RWPE1 (cell line): ENCODE results near the gene ATXN1L.
"Not testable (repeated sequence)": the region's sequence is repeated elsewhere in the genome, so short reads cannot be mapped to it uniquely, and the experiment has no call there.

Experiments used
- CTCF ChIA-PET: fragments of 350-600 bp; sonication (Branson Sonifier 250); formaldehyde crosslinking; extraction: SDS; loops from one replicate; lab custom pipeline; 2021; lab: Yijun Ruan, JAX
- POLR2A ChIA-PET: fragments of 400-600 bp; formaldehyde crosslinking; extraction: SDS; loops from one replicate; lab custom pipeline; 2020; ENCODE audit warnings: antibody characterized with exemption; ENCODE audit not compliant: low non-redundant PET; lab: Yijun Ruan, JAX
- DNase-seq: peaks from one replicate; pipeline ENCODE4 v3.0.0; 2012; ENCODE audit warnings: low spot score
- H3K27ac ChIP-seq: fragments of 450-650 bp; 2 replicates; pipeline ENCODE4 v1.5.1; 2017
- TF ChIP-seq, protein P1 (sequence below): fragments of 450-650 bp; conservative IDR thresholded peaks from 2 replicates; pipeline ENCODE4 v1.5.1; 2017; ENCODE audit warnings: low read depth, mild to moderate bottlenecking

ATXN1L gene

DNA sequence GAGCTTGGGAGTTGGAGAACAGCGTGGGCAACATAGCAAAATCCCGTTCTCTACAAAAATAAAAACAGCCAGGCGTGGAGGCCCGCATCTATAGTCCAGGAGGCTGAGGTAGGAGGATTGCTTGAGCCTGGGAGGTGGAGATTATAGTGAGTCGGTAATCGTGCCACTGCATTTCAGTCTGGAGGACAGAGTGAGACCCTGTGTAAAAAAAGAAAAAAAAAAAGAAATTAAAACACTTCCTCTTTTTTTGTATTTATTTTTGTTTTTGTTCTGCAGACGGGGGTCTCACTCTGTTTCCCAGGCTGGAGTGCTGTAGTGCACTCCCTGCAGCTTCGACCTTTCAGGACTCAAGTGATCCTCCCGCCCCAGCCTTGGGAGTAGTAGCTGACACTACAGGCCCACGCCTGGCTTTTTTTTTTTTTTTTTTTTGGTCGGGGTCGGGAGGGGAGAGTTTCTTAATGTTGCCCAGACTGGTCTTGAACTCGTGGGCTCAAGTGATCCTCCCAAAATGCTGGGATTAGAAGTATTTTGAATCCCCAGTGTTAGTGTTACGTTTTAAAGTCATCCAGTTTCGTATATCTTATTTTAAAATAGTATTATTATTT is 51.1 kb downstream of the ATXN1L start:
- ChIA-PET CTCF (no interaction called here), POLR2A (interaction anchor here (1.0 kb wide), 1 partner anchor 11 kb away, joined by 3 read pairs; no protein-coding TSS in a partner anchor)
- no peak for DNase-seq
- TF ChIP-seq, protein P1, sequence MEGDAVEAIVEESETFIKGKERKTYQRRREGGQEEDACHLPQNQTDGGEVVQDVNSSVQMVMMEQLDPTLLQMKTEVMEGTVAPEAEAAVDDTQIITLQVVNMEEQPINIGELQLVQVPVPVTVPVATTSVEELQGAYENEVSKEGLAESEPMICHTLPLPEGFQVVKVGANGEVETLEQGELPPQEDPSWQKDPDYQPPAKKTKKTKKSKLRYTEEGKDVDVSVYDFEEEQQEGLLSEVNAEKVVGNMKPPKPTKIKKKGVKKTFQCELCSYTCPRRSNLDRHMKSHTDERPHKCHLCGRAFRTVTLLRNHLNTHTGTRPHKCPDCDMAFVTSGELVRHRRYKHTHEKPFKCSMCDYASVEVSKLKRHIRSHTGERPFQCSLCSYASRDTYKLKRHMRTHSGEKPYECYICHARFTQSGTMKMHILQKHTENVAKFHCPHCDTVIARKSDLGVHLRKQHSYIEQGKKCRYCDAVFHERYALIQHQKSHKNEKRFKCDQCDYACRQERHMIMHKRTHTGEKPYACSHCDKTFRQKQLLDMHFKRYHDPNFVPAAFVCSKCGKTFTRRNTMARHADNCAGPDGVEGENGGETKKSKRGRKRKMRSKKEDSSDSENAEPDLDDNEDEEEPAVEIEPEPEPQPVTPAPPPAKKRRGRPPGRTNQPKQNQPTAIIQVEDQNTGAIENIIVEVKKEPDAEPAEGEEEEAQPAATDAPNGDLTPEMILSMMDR: no peak
- no peak overlapping the region for H3K27ac ChIP-seq

GRCh38 chr16:71899171-71899570 is 53.4 kb downstream of the ATXN1L start:
- ChIA-PET POLR2A (interaction anchor here (0.6 kb wide), 1 partner anchor 20 kb away, joined by 3 read pairs; no protein-coding TSS in a partner anchor), CTCF (no interaction called here)
- DNase-seq: no peak
- TF ChIP-seq, protein P1: no peak
- peak overlapping the region; percentile 28; the same call in 1 of the 2 replicates for H3K27ac ChIP-seq

DNA sequence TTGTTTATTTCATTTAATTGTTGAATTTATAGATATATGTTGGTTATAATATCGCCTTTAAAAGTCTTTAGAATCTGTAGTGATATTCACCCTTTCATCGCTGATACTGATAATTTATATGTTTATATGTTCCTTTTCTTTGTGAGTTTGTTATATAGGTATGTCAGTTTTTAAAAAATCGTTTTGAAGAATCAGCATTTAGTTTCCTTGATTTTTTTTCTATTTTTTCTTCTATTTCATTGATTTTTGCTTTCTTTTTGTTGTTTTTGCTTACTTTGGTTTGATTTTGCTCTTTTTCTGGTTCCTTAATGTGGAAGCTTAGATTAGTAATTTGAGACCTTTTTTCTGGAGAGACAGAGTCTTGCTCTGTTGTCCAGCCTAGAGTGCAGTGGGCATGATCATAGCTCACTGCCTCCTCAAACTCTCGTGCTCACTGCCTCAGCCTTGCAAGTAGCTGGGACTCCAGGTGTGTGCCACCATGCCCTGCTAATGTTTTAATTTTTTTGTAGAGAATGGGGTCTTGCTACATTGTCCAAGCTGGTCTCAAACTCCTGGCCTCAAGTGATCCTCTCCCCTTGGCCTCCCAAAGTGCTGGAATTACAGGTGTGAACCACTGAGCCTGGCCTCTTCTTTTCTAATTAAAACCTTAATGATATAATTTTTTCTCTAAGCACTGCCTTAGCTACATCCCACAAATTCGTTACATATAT is 57.0 kb downstream of the ATXN1L start:
- H3K27ac ChIP-seq: no peak overlapping the region
- POLR2A ChIA-PET: interaction anchor here (0.7 kb wide), 1 partner anchor 8 kb away, joined by 3 read pairs; the partner anchor contains the start of gene IST1
- no peak for DNase-seq
- TF ChIP-seq, protein P1: no peak
- CTCF ChIA-PET: interaction anchor here (0.6 to 1.1 kb wide), 3 partner anchors 20 to 1648 kb away, joined by 3 to 4 read pairs (median 3); no protein-coding TSS in a partner anchor

GRCh38 chr16:71903608-71904007 is 57.8 kb downstream of the ATXN1L start:
- CTCF ChIA-PET: interaction anchor here (0.6 kb wide), 1 partner anchor 1648 kb away, joined by 3 read pairs; no protein-coding TSS in a partner anchor
- no peak for DNase-seq
- POLR2A ChIA-PET: no interaction called here
- no peak overlapping the region for H3K27ac ChIP-seq
- TF ChIP-seq, protein P1: no peak

DNA sequence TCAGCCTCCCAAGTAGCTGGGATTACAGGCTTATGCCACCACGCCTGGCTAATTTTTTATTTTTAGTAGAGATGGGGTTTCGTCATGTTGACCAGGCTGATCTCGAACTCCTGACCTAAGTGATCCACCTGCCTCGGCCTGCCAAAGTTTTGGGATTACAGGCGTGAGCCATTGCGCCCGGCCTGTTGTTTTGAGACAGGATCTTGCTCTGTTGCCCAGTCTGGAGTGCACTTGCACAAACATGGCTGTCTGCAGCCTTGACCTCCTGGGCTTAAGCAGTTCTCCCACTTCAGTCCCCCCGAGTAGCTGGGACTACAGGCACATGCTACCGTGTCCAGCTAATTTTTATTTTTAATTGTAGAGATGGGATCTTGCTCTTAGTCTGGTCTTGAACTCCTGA is 58.5 kb downstream of the ATXN1L start:
- CTCF ChIA-PET: interaction anchor here (1.4 kb wide), 1 partner anchor 22 kb away, joined by 4 read pairs; no protein-coding TSS in a partner anchor
- DNase-seq: no peak
- POLR2A ChIA-PET: interaction anchor here (0.6 kb wide), 1 partner anchor 13 kb away, joined by 12 read pairs; no protein-coding TSS in a partner anchor

GRCh38 chr16:71905765-71906164 is 60.0 kb downstream of the ATXN1L start:
- H3K27ac ChIP-seq, DNase-seq, POLR2A ChIA-PET: not testable (repeated sequence)
- CTCF ChIA-PET: interaction anchor here (1.4 kb wide), 1 partner anchor 23 kb away, joined by 4 read pairs; no protein-coding TSS in a partner anchor

More for the DNA sequence above, 58.5 kb downstream of the ATXN1L start:
- TF ChIP-seq, protein P1: no peak
- 0 out of 2 replicates have a peak overlapping the region, but pooled peaks have one; percentile 3 for H3K27ac ChIP-seq
